K562 (cell line): ENCODE measurements around the gene PTPN5. TPM values are rescaled to one million over a fixed set of nuclear protein-coding genes. Genes with fewer than 3 reads are reported as not detected.

Source experiments
- ATAC-seq: fragments of 200-7000 bp; cut with Tn5 transposase; 3 replicates; pipeline ENCODE4 v1.9.1; 2020; ENCODE audit warnings: moderate library complexity
- BruUV-seq: library from RNA; stranded (reverse); fragments of 400-500 nt; replicated peaks from 2 replicates; lab custom pipeline; 2021; lab: Mats Ljungman, UMichigan
- CTCF ChIA-PET: fragments of 300-600 bp; formaldehyde crosslinking; extraction: SDS; loops from one replicate; lab custom pipeline; 2021; ENCODE audit warnings: low intra/inter-chr PET ratio; lab: Yijun Ruan, JAX
- POLR2A ChIA-PET: fragments of 300-600, 350-650 bp; sonication (Branson Sonifier 250); formaldehyde crosslinking; extraction: SDS; loops from one replicate; lab custom pipeline; 2021; ENCODE audit warnings: antibody characterized with exemption, inconsistent platforms; lab: Yijun Ruan, JAX
- DNase-seq, 4 experiments: peaks; one replicate each; pipeline versions ENCODE4 v3.0.0 to v3.0.0-alpha.2; 2011 to 2018; ENCODE audit warnings: low spot score in 3 of 4, mixed read lengths in 3 of 4; ENCODE audit errors: extremely low read depth in 1 of 4
- FAIRE-seq: peaks from 2 replicates; lab custom pipeline; 2011; peaks lifted over from hg19 to GRCh38; lab: Jason Lieb, UNC
- H2AFZ ChIP-seq: 2 replicates; pipeline ENCODE4 v1.6.0; 2011; ENCODE audit warnings: low read depth, low read length, control low read depth, inconsistent platforms
- H3K27ac ChIP-seq: fragments of 200-600 bp; 3 replicates; pipeline ENCODE4 v1.8.0; 2011; ENCODE audit warnings: low read depth, mild to moderate bottlenecking, control low read depth, inconsistent platforms, low read length, moderate library complexity, mixed read lengths; ENCODE audit errors: extremely low read depth
- H3K27me3 ChIP-seq, 2 experiments: fragments of 300-600 bp in 1 of 2; 2 replicates in 1 of 2; 3 replicates in 1 of 2; pipeline versions ENCODE4 v1.6.0 to v1.8.0; 2011; ENCODE audit warnings: inconsistent platforms in 2 of 2, low read length in 2 of 2, mild to moderate bottlenecking in 1 of 2, mixed read lengths in 1 of 2, moderate library complexity in 1 of 2; ENCODE audit not compliant: control insufficient read depth in 2 of 2, insufficient read depth in 2 of 2
- H3K36me3 ChIP-seq: fragments of 300-600 bp; 3 replicates; pipeline ENCODE4 v1.8.0; 2011; ENCODE audit warnings: mild to moderate bottlenecking, low read length, inconsistent platforms; ENCODE audit not compliant: control insufficient read depth, insufficient read depth
- H3K4me1 ChIP-seq, 2 experiments: fragments of 200-600 bp in 1 of 2; replicated peaks in 1 of 2; 2 replicates in 1 of 2; 3 replicates in 1 of 2; pipeline versions ENCODE4 v1.5.1 to v1.8.0; 2011; ENCODE audit warnings: inconsistent platforms in 2 of 2, low read length in 2 of 2, mild to moderate bottlenecking in 1 of 2, mixed read lengths in 1 of 2, moderate library complexity in 1 of 2; ENCODE audit not compliant: control insufficient read depth in 2 of 2, insufficient read depth in 2 of 2
- H3K4me2 ChIP-seq: 2 replicates; pipeline ENCODE4 v1.6.1; 2011; ENCODE audit warnings: low read length, control low read depth, inconsistent platforms, mixed read lengths; ENCODE audit not compliant: insufficient read depth
- H3K4me3 ChIP-seq: fragments of 200-600 bp; sonication (generic), shearing (Covaris generic); 2 replicates; pipeline ENCODE4 v1.5.1; 2016; ENCODE audit warnings: control low read depth, inconsistent platforms
- H3K79me2 ChIP-seq: fragments of 200-600 bp; 3 replicates; pipeline ENCODE4 v1.8.0; 2011; ENCODE audit warnings: low read length, inconsistent platforms; ENCODE audit not compliant: control insufficient read depth, insufficient read depth
- H3K9ac ChIP-seq, 2 experiments: 2 replicates each; pipeline versions ENCODE4 v1.6.0 to v1.6.1; 2011; ENCODE audit warnings: low read depth in 2 of 2, low read length in 2 of 2, control low read depth in 1 of 2, inconsistent platforms in 1 of 2, mild to moderate bottlenecking in 1 of 2, mixed read lengths in 1 of 2; ENCODE audit not compliant: insufficient read depth in 1 of 2
- H3K9me1 ChIP-seq: one replicate; pipeline ENCODE4 v1.6.0; 2011; ENCODE audit warnings: inconsistent platforms, mild to moderate bottlenecking, low read length, moderate library complexity; ENCODE audit not compliant: control insufficient read depth, insufficient read depth
- H3K9me3 ChIP-seq: replicated peaks from 2 replicates; pipeline ENCODE4 v1.5.1; 2011; ENCODE audit warnings: low read depth, low read length, inconsistent platforms; ENCODE audit not compliant: control insufficient read depth, insufficient read depth
- H4K20me1 ChIP-seq: replicated peaks from 2 replicates; pipeline ENCODE4 v1.6.1; 2011; ENCODE audit warnings: low read length, inconsistent platforms, mixed read lengths; ENCODE audit not compliant: control insufficient read depth, insufficient read depth
- HDAC3 ChIP-seq: fragments of 450-650 bp; IDR thresholded peaks from 2 replicates; pipeline ENCODE4 v1.6.1; 2018; ENCODE audit warnings: borderline replicate concordance, mild to moderate bottlenecking, moderate library complexity; ENCODE audit not compliant: partially characterized antibody
- MBD2 ChIP-seq: sonication (generic); IDR thresholded peaks from 2 replicates; pipeline ENCODE4 v1.6.1; 2016; ENCODE audit warnings: low read depth, borderline replicate concordance
- MTA3 ChIP-seq: fragments of 450-650 bp; formaldehyde crosslinking; IDR thresholded peaks from 2 replicates; pipeline ENCODE4 v1.6.1; 2017; ENCODE audit warnings: mild to moderate bottlenecking, borderline replicate concordance
- NR0B1 ChIP-seq: fragments of 450-650 bp; IDR thresholded peaks from one replicate; pipeline ENCODE4 v1.6.1; 2018; ENCODE audit warnings: mild to moderate bottlenecking, moderate library complexity; ENCODE audit not compliant: partially characterized antibody
- RFX1 ChIP-seq: fragments of 450-650 bp; IDR thresholded peaks from 2 replicates; pipeline ENCODE4 v1.6.1; 2016; ENCODE audit warnings: mild to moderate bottlenecking, moderate library complexity
- SIN3B ChIP-seq: fragments of 450-650 bp; IDR thresholded peaks from 2 replicates; pipeline ENCODE4 v1.6.1; 2017; ENCODE audit warnings: low read depth, mild to moderate bottlenecking, moderate library complexity
- STAT6 ChIP-seq: sonication (generic); formaldehyde crosslinking; IDR thresholded peaks from 2 replicates; pipeline ENCODE4 v1.8.1; 2023; ENCODE audit warnings: mild to moderate bottlenecking, missing genetic modification reagents
- TFE3 ChIP-seq: fragments of 450-650 bp; formaldehyde crosslinking; IDR thresholded peaks from 2 replicates; pipeline ENCODE4 v1.4.0; 2020; ENCODE audit warnings: mild to moderate bottlenecking, mixed read lengths
- THAP12 ChIP-seq: fragments of 250-450 bp; sonication (Bioruptor Pico); IDR thresholded peaks from 2 replicates; pipeline ENCODE4 v1.9.0; 2021; ENCODE audit warnings: mild to moderate bottlenecking, inconsistent platforms
- ZNF165 ChIP-seq: fragments of 250-450 bp; sonication (Bioruptor Pico); IDR thresholded peaks from 2 replicates; pipeline ENCODE4 v1.4.0; 2020; ENCODE audit warnings: borderline replicate concordance
- WGBS: fragments of 100-300 bp; shearing (Covaris generic); methylation state at CpG from one replicate; pipeline ENCODE4 v1.1.6; 2016; ENCODE audit warnings: low coverage, mixed read lengths; ENCODE audit not compliant: insufficient coverage; ENCODE audit errors: missing lambda C conversion rate; 5-methylcytosine and 5-hydroxymethylcytosine counted together
- in situ Hi-C: fragments of 300-500 bp; cut with MboI; formaldehyde crosslinking; loops from 4 replicates; pipeline ENCODE4 v1.15.0; 2018; ENCODE audit warnings: inconsistent platforms, mixed read lengths
- intact Hi-C: fragments of 100-400 bp; cut with micrococcal nuclease; formaldehyde crosslinking; loops from 2 replicates; pipeline ENCODE4 v1.14.2; 2022
- polyA plus RNA-seq, 8 experiments: library from polyadenylated mRNA; depleted of rRNA in 4 of 8; stranded (reverse) in 5 of 8; unstranded in 3 of 8; fragments of >200 nt; fragmentation: Nextera tagmentation in 2 of 8; fragmentation: Illumina TruSeq in 1 of 8; extraction: Ambion mirVana in 2 of 8; extraction: Trizol in 1 of 8; gene quantifications; 2 replicates each; pipeline versions ENCODE4 v1.2.1 to v1.2.3, GENCODE V29; 2011 to 2014; ENCODE audit warnings: inconsistent platforms in 1 of 8, missing spikeins in 1 of 8
- total RNA-seq, 7 experiments: library from RNA; depleted of rRNA in 6 of 7; stranded (reverse); fragments of >200 nt in 6 of 7; fragmentation: Illumina TruSeq in 2 of 7; extraction: Trizol in 2 of 7; gene quantifications; 2 replicates each; pipeline versions ENCODE4 v1.2.1 to v1.2.3, GENCODE V29; 2011 to 2021; ENCODE audit warnings: low replicate concordance in 1 of 7

PTPN5 gene
- total and polyA plus RNA-seq, 9 of the 15 experiments (the other 6 are each of a cell fraction or from before 2014, with no cell fraction given), result not detected

- no peak for FAIRE-seq
- no TSS peak for BruUV-seq
- TF ChIP-seq TFE3 (CRISPR knock-in tag), result no peak
- no peak for TF ChIP-seq STAT6 (CRISPR knock-in tag)
- TF ChIP-seq MBD2, result no peak
- TF ChIP-seq THAP12 (CRISPR knock-in tag), result no peak
- TF ChIP-seq MTA3, result no peak
- no peak for TF ChIP-seq ZNF165 (CRISPR knock-in tag)
- TF ChIP-seq HDAC3, result no peak
- TF ChIP-seq RFX1, result no peak
- no peak for TF ChIP-seq SIN3B
- no peak for TF ChIP-seq NR0B1
Observed at GRCh38 chr11:18703001-18703763, 88.4 kb downstream of the PTPN5 start.

More at GRCh38 chr11:18703001-18703763, 88.4 kb downstream of the PTPN5 start:
- H3K4me1 ChIP-seq, result peaks cover 10 to 21% of the 10 kb centered on the region in 2 experiments
- peaks cover 13 to 44% of the 10 kb centered on the region in 2 experiments; a peak in 4 of 5 replicates for H3K27me3 ChIP-seq
- ChIA-PET CTCF (no interaction called here), POLR2A (no interaction called here)
- DNase-seq, result no peak
- no peak overlapping the region for H3K4me2 ChIP-seq
- no peak overlapping the region for H3K9ac ChIP-seq
- no peaks in the 10 kb centered on the region for H3K36me3 ChIP-seq
- H3K79me2 ChIP-seq, result no peaks in the 10 kb centered on the region
- no peaks in the 10 kb centered on the region; the same call in 1 of the 2 replicates for H4K20me1 ChIP-seq
- no peaks in the 10 kb centered on the region for H3K9me3 ChIP-seq
- no peak overlapping the region for H2AFZ ChIP-seq
- H3K4me3 ChIP-seq, result no peak overlapping the region
- intact Hi-C loops, result no loop called here
- H3K27ac ChIP-seq, result no peak overlapping the region
- no peaks in the 10 kb centered on the region for H3K9me1 ChIP-seq
- ATAC-seq, result no peak
- WGBS, result 9% methylated on average over 2 of the region's 2 CpGs
- in situ Hi-C loops, result no loop called here
